Esophagus muscularis mucosa (tissue), 3 donors: ENCODE data around the gene TFAM.

Source experiments
- POLR2AphosphoS5 ChIP-seq, 2 donors: sonication (generic); formaldehyde crosslinking; IDR thresholded peaks; one replicate each; pipeline ENCODE4 v1.6.1; 2017; ENCODE audit warnings: antibody characterized with exemption in 2 of 2
- TF ChIP-seq, protein P1 (sequence below), 3 experiments: fragments of 200-600 bp in 2 of 3; fragments of 450-650 bp in 1 of 3; sonication (generic) in 2 of 3; IDR thresholded peaks; one replicate each; pipeline ENCODE4 v1.5.1; 2017 to 2019; ENCODE audit warnings: antibody characterized with exemption in 3 of 3, mild to moderate bottlenecking in 2 of 3, moderate library complexity in 1 of 3

DNA sequence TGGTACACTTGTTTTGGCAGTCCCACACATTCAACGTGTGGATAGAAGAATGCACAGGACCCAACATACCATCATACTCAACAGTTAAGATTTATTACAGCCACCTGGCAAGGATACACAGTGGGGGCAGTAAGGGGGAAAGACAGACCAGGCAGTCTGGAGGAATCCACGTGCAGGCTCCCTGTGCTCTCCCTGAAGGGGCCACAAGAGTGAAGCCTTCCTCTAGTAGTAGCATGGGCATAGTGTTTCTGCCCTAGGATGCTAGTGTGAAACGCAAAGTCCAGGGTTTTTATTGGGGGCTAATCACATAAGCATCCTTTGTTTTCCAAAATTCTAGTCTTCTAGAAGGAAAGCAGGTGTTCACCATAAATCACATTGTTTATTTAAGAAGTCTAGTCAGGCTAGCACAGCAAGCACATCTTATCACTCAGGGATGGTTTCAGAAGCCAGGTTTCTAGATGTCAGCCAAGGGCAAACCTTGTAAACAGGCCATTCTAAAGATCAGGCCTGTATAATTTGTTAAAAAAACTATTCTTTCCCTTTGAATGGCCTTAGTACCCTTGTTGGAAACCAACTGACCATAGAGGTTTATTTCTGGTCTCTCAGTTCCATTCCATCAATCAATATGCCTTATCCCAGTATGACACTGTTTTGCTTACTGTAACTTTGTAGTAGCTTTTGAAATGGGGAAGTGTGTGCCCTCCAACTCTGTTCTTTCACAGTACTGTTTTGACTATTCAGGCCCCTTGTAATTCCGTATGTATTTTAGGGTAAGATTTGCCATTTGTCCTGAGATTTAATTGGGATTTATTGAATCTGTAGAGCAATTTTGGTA lies 12.4 kb upstream of the TFAM start:
- TF ChIP-seq, protein P1, sequence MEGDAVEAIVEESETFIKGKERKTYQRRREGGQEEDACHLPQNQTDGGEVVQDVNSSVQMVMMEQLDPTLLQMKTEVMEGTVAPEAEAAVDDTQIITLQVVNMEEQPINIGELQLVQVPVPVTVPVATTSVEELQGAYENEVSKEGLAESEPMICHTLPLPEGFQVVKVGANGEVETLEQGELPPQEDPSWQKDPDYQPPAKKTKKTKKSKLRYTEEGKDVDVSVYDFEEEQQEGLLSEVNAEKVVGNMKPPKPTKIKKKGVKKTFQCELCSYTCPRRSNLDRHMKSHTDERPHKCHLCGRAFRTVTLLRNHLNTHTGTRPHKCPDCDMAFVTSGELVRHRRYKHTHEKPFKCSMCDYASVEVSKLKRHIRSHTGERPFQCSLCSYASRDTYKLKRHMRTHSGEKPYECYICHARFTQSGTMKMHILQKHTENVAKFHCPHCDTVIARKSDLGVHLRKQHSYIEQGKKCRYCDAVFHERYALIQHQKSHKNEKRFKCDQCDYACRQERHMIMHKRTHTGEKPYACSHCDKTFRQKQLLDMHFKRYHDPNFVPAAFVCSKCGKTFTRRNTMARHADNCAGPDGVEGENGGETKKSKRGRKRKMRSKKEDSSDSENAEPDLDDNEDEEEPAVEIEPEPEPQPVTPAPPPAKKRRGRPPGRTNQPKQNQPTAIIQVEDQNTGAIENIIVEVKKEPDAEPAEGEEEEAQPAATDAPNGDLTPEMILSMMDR (IDR thresholded peaks at IDR 0.05): no peak
- no peak for TF ChIP-seq POLR2AphosphoS5 (IDR thresholded peaks at IDR 0.05)
